ENCODE measurements around the gene FBXO42. TPM values are rescaled to one million over a fixed set of nuclear protein-coding genes. Genes with fewer than 3 reads are reported as not detected.
"Not testable (repeated sequence)": the region's sequence is repeated elsewhere in the genome, so short reads cannot be mapped to it uniquely, and the experiment has no call there.

FBXO42 gene
- total and polyA plus RNA-seq, 7 experiments from 2014 or later, result 17.9 to 26.7 (median 24.6) TPM

DNA sequence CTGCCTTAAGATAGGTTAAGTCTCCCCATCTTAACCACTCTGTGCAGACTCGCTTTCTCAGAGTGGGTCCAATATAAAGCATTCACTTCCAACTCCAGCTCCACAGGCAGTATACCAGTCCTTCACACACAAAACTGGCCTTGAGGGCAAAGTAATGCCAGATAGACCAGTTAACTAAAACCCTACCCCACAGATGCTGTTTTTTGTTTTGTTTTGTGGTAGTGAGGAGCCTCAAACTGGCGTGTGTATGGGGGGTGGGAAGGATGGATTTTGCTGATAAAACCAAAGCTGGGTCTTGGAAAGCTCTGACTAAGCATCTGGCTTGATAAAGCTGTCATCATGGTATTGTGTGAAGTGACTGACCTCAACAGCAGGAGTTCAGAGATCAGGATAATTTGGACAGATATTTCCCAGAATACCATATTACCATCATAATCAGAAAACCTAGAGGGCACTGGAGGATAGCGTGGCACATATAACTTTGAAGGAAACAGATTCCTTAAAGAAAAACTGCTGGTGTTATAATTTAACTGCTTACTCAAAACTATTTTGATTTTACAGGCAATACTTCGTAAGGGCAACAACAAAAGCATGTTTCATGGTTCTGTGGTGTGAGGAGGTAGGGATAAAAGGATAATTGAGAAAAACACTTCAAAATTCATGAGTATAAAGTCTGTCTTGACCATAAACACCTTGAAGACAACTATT lies 85.7 kb downstream of the FBXO42 start:
- Mint-ChIP-seq H3K4me3 (no peak overlapping the region), H3K36me3 (peaks cover 0 to 9% (median 6%) of the 10 kb centered on the region in 5 donors), H3K27me3 (no peaks in the 10 kb centered on the region), H3K9me3 (no peaks in the 10 kb centered on the region), H3K4me1 (peaks cover 6 to 43% (median 32%) of the 10 kb centered on the region in 7 donors), H3K27ac (peak overlapping the region in 5 of 9 donors; percentile 7 to 78 (median 32))
- intact Hi-C loops (cut with micrococcal nuclease), result no loop called here
- no peak overlapping the region for H3K27ac ChIP-seq (ENCODE audit: low read depth, low read length)
- ChIA-PET CTCF (interaction anchor here (0.6 kb wide), 1 partner anchor 529 kb away, joined by 3 read pairs; no protein-coding TSS in a partner anchor), POLR2A (no interaction called here)
- H3K36me3 ChIP-seq (ENCODE audit: control insufficient read depth in 2 of 3, insufficient read depth in 3 of 3, low read length in 3 of 3), result no peaks in the 10 kb centered on the region
- DNase-seq, result no peak
- no peaks in the 10 kb centered on the region for H3K9me3 ChIP-seq (ENCODE audit: control insufficient read depth in 2 of 3, low read length in 3 of 3)
- no peak for ATAC-seq
- no peaks in the 10 kb centered on the region for H3K4me1 ChIP-seq (ENCODE audit: control insufficient read depth in 2 of 2, insufficient read depth in 2 of 2, low read length in 2 of 2)
- H3K4me3 ChIP-seq (ENCODE audit: low read length), result no peak overlapping the region
- no peaks in the 10 kb centered on the region for H3K27me3 ChIP-seq (ENCODE audit: control insufficient read depth in 2 of 2, insufficient read depth in 2 of 2, low read length in 2 of 2)

DNA sequence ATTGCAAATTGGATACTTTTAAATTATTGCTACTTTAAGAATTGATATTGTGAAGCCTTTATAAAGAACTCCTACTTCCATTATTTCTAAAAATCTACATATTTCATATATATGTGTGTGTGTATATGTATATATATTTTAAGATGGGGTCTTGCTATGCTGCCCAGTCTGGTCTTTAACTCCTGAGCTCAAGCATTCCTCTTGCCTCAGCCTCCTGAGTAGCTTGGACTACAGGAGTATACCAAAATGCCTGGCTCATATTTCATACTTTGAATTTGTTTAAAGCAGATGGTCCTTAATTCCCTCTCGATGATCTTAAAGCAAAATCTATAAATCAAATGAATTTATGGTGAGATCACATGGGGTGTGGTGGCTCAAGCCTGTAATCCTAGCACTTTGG lies 90.2 kb downstream of the FBXO42 start:
- Histone ChIP-seq H3K27ac (ENCODE audit: low read depth, low read length) (no peak overlapping the region), H3K9me3 (ENCODE audit: control insufficient read depth in 2 of 3, low read length in 3 of 3) (no peaks in the 10 kb centered on the region), H3K27me3 (ENCODE audit: control insufficient read depth in 2 of 2, insufficient read depth in 2 of 2, low read length in 2 of 2) (no peaks in the 10 kb centered on the region), H3K36me3 (ENCODE audit: control insufficient read depth in 2 of 3, insufficient read depth in 3 of 3, low read length in 3 of 3) (no peaks in the 10 kb centered on the region), H3K4me1 (ENCODE audit: control insufficient read depth in 2 of 2, insufficient read depth in 2 of 2, low read length in 2 of 2) (no peaks in the 10 kb centered on the region), H3K4me3 (ENCODE audit: low read length) (no peak overlapping the region)
- ATAC-seq, result no peak
- intact Hi-C loops (cut with micrococcal nuclease), result no loop called here
- no peak for DNase-seq
- Mint-ChIP-seq H3K4me3 (no peak overlapping the region), H3K27me3 (no peaks in the 10 kb centered on the region), H3K27ac (no peak overlapping the region), H3K4me1 (peaks cover 0 to 16% (median 9%) of the 10 kb centered on the region in 7 donors), H3K36me3 (no peaks in the 10 kb centered on the region), H3K9me3 (no peaks in the 10 kb centered on the region)
- CTCF ChIA-PET, result interaction anchor here (1.1 kb wide), 1 partner anchor 15 kb away, joined by 3 read pairs; no protein-coding TSS in a partner anchor
- POLR2A ChIA-PET, result interaction anchor here (1.0 kb wide), 1 partner anchor 18 kb away, joined by 3 read pairs; no protein-coding TSS in a partner anchor

DNA sequence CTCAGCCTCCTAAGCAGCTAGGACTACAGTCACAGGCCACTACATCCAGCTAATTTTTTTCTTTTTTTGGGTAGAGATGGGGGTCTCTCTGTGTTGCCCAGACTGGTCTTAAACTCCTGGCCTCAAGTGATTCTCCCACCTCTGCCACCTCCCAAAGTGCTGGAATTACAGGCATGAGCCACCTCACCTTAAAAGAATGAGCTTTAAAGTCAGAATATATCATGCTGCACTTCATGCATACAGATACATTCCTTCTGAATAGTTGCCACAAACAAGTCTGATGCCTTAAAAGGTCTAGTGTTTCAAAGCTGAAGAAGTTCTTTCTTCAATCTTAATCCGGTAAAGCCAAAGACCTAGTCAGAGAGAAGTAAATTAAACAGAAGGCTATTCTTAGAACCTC lies 91.5 kb downstream of the FBXO42 start:
- Histone ChIP-seq H3K9me3 (ENCODE audit: control insufficient read depth in 2 of 3, low read length in 3 of 3) (no peaks in the 10 kb centered on the region), H3K27ac (ENCODE audit: low read depth, low read length) (no peak overlapping the region), H3K4me3 (ENCODE audit: low read length) (no peak overlapping the region), H3K27me3 (ENCODE audit: control insufficient read depth in 2 of 2, insufficient read depth in 2 of 2, low read length in 2 of 2) (no peaks in the 10 kb centered on the region), H3K36me3 (ENCODE audit: control insufficient read depth in 2 of 3, insufficient read depth in 3 of 3, low read length in 3 of 3) (peaks cover 0 to 8% (median 3%) of the 10 kb centered on the region in 3 experiments), H3K4me1 (ENCODE audit: control insufficient read depth in 2 of 2, insufficient read depth in 2 of 2, low read length in 2 of 2) (no peaks in the 10 kb centered on the region)
- POLR2A ChIA-PET, result interaction anchor here (1.0 kb wide), 1 partner anchor 16 kb away, joined by 3 read pairs; no protein-coding TSS in a partner anchor
- intact Hi-C loops (cut with micrococcal nuclease), result no loop called here
- DNase-seq (no peak), ATAC-seq (no peak)
- Mint-ChIP-seq H3K4me3 (no peak overlapping the region), H3K27me3 (no peaks in the 10 kb centered on the region), H3K36me3 (peaks cover 0 to 5% (median 2%) of the 10 kb centered on the region in 5 donors), H3K4me1 (peaks cover 0 to 8% (median 0%) of the 10 kb centered on the region in 7 donors), H3K9me3 (no peaks in the 10 kb centered on the region), H3K27ac (peak overlapping the region in 1 of 9 donors; percentile 49)
- CTCF ChIA-PET, result interaction anchor here (0.7 to 1.1 kb wide), 2 partner anchors 181 to 658 kb away, joined by 4 to 5 read pairs; no protein-coding TSS in a partner anchor

DNA sequence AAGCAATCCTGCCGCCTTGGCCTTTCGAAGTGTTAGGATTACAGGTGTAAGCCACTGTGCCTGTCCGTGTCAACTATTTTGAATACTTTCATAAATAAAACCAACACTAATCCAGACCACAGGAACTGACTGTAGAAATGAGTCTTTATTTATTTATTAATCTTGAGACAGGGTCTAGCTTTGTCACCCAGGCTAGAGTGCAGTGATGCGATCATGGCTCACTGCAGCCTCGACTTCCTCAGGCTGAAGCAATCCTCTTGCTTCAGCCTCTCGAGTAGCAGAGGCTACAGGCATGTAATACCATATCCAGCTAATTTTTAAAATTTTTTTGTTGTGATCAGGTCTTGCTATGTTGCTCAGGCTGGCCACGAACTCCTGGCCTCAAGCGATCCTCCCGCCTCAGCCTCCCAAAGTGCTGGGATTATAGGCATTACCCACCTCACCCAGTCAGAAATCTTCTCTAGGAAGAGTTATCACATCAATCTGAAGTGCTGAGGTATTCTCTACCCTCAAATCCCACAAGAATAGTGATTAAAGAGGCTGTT lies 93.6 kb downstream of the FBXO42 start:
- peaks cover 0 to 29% (median 6%) of the 10 kb centered on the region in 3 experiments for H3K36me3 ChIP-seq (ENCODE audit: control insufficient read depth in 2 of 3, insufficient read depth in 3 of 3, low read length in 3 of 3)
- DNase-seq (no peak), ATAC-seq (no peak)
- no peak overlapping the region for H3K4me3 ChIP-seq (ENCODE audit: low read length)
- H3K27ac ChIP-seq (ENCODE audit: low read depth, low read length), result no peak overlapping the region
- intact Hi-C loops (cut with micrococcal nuclease), result no loop called here
- Mint-ChIP-seq H3K4me3 (no peak overlapping the region), H3K36me3 (peaks cover 0 to 17% (median 12%) of the 10 kb centered on the region in 5 donors), H3K27me3 (no peaks in the 10 kb centered on the region), H3K9me3 (no peaks in the 10 kb centered on the region), H3K27ac (peak overlapping the region in 5 of 9 donors; percentile 2 to 66 (median 52)), H3K4me1 (peaks cover 0 to 12% (median 0%) of the 10 kb centered on the region in 7 donors)
- POLR2A ChIA-PET, result interaction anchor here (0.7 kb wide), 1 partner anchor 21 kb away, joined by 4 read pairs; no protein-coding TSS in a partner anchor
- H3K4me1 ChIP-seq (ENCODE audit: control insufficient read depth in 2 of 2, insufficient read depth in 2 of 2, low read length in 2 of 2), result no peaks in the 10 kb centered on the region
- H3K9me3 ChIP-seq (ENCODE audit: control insufficient read depth in 2 of 3, low read length in 3 of 3), result no peaks in the 10 kb centered on the region
- H3K27me3 ChIP-seq (ENCODE audit: control insufficient read depth in 2 of 2, insufficient read depth in 2 of 2, low read length in 2 of 2), result no peaks in the 10 kb centered on the region
- CTCF ChIA-PET, result interaction anchor here (0.6 kb wide), 2 partner anchors 65 to 100 kb away, joined by 4 to 6 read pairs; no protein-coding TSS in a partner anchor

DNA sequence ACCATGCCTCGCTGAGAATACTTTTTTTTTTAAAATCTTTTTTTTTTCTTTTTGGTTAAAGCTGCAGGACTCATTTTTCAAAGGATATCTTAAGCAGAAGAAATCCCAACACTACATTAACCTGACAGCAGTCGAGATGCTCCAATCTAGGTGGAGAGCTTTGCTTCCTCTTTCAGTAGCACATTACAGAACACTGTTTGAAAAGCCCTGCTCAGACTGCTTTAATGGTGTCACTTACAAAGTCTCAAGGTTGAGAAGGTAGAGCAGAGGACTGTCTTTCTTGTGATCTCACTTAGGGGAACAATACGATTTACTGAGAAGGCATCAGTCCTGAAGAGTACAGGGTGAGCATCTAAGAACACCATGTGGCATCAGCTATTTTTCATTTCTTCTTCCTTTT lies 94.3 kb downstream of the FBXO42 start:
- intact Hi-C loops (cut with micrococcal nuclease), result no loop called here
- Histone ChIP-seq H3K9me3 (ENCODE audit: control insufficient read depth in 2 of 3, low read length in 3 of 3) (no peaks in the 10 kb centered on the region), H3K4me3 (ENCODE audit: low read length) (no peak overlapping the region), H3K4me1 (ENCODE audit: control insufficient read depth in 2 of 2, insufficient read depth in 2 of 2, low read length in 2 of 2) (no peaks in the 10 kb centered on the region), H3K27ac (ENCODE audit: low read depth, low read length) (no peak overlapping the region), H3K36me3 (ENCODE audit: control insufficient read depth in 2 of 3, insufficient read depth in 3 of 3, low read length in 3 of 3) (peaks cover 0 to 35% (median 6%) of the 10 kb centered on the region in 3 experiments), H3K27me3 (ENCODE audit: control insufficient read depth in 2 of 2, insufficient read depth in 2 of 2, low read length in 2 of 2) (no peaks in the 10 kb centered on the region)
- Mint-ChIP-seq H3K36me3 (peaks cover 0 to 17% (median 12%) of the 10 kb centered on the region in 5 donors), H3K27me3 (no peaks in the 10 kb centered on the region), H3K27ac (peak overlapping the region in 2 of 9 donors; percentile 38 to 66), H3K9me3 (no peaks in the 10 kb centered on the region), H3K4me3 (no peak overlapping the region), H3K4me1 (peaks cover 0 to 12% (median 0%) of the 10 kb centered on the region in 7 donors)
- ATAC-seq (no peak), DNase-seq (no peak)
- CTCF ChIA-PET, result interaction anchor here (0.6 kb wide), 1 partner anchor 100 kb away, joined by 4 read pairs; no protein-coding TSS in a partner anchor
- POLR2A ChIA-PET, result interaction anchor here (0.6 to 0.7 kb wide), 2 partner anchors 20 to 788 kb away, joined by 4 read pairs; no protein-coding TSS in a partner anchor

DNA sequence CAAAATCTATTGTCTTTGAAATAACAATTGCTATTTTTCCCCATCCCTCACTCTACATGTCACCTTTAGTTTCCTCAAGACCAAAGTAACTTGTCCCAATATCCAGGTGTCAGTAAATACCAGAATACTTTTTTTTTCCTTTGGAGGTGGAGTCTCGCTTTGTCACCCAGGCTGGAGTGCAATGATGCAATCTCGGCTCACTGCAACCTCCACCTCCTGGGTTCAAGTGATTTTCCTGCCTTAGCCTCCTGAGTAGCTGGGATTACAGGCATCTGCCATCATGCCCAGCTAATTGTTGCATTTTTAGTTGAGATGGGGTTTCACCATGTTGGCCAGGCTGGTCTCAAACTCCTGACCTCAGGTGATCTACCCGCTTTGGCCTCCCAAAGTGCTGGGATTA lies 94.7 kb downstream of the FBXO42 start:
- DNase-seq; ATAC-seq; H3K4me3 Mint-ChIP-seq; H3K9me3 ChIP-seq (ENCODE audit: control insufficient read depth in 2 of 3, low read length in 3 of 3); H3K27me3 ChIP-seq (ENCODE audit: control insufficient read depth in 2 of 2, insufficient read depth in 2 of 2, low read length in 2 of 2); CTCF ChIA-PET; H3K27me3 Mint-ChIP-seq; H3K9me3 Mint-ChIP-seq; H3K27ac ChIP-seq (ENCODE audit: low read depth, low read length); intact Hi-C loops (cut with micrococcal nuclease); H3K4me3 ChIP-seq (ENCODE audit: low read length); H3K4me1 ChIP-seq (ENCODE audit: control insufficient read depth in 2 of 2, insufficient read depth in 2 of 2, low read length in 2 of 2): not testable (repeated sequence)
- H3K36me3 ChIP-seq (ENCODE audit: control insufficient read depth in 2 of 3, insufficient read depth in 3 of 3, low read length in 3 of 3), result peaks cover 0 to 38% (median 6%) of the 10 kb centered on the region in 3 experiments
- POLR2A ChIA-PET, result interaction anchor here (0.6 to 0.7 kb wide), 2 partner anchors 19 to 788 kb away, joined by 4 read pairs; no protein-coding TSS in a partner anchor
- Mint-ChIP-seq H3K36me3 (peaks cover 0 to 20% (median 12%) of the 10 kb centered on the region in 5 donors), H3K4me1 (peaks cover 0 to 13% (median 0%) of the 10 kb centered on the region in 7 donors), H3K27ac (peak overlapping the region in 3 of 9 donors; percentile 38 to 76 (median 53))

Measured in naive thymus-derived CD4-positive, alpha-beta T cell (primary cell).